Astrocyte (in vitro differentiated cells and primary cell): ENCODE measurements around the gene TP73. TPM values are rescaled to one million over a fixed set of nuclear protein-coding genes. Genes with fewer than 3 reads are reported as not detected.

Source experiments
- DNase-seq: peaks from one replicate; pipeline ENCODE4 v3.0.0-alpha.2; 2010; ENCODE audit warnings: low read depth
- FAIRE-seq: peaks from 2 replicates; lab custom pipeline; 2011; peaks lifted over from hg19 to GRCh38; lab: Jason Lieb, UNC
- H2AFZ ChIP-seq: 2 replicates; pipeline ENCODE4 v1.6.0; 2012; ENCODE audit warnings: low read depth, low read length, inconsistent platforms
- H3K27ac ChIP-seq: 2 replicates; pipeline ENCODE4 v1.5.1; 2011; ENCODE audit warnings: low read depth, low read length, inconsistent platforms
- H3K27me3 ChIP-seq: 2 replicates; pipeline ENCODE4 v1.6.0; 2011; ENCODE audit warnings: low read length, inconsistent platforms; ENCODE audit not compliant: insufficient read depth
- H3K36me3 ChIP-seq: 2 replicates; pipeline ENCODE4 v1.5.1; 2011; ENCODE audit warnings: low read length, inconsistent platforms; ENCODE audit not compliant: insufficient read depth
- H3K4me1 ChIP-seq: 2 replicates; pipeline ENCODE4 v1.5.1; 2011; ENCODE audit warnings: low read length, inconsistent platforms; ENCODE audit not compliant: insufficient read depth
- H3K4me2 ChIP-seq: 2 replicates; pipeline ENCODE4 v1.6.0; 2012; ENCODE audit warnings: low read length, inconsistent platforms
- H3K4me3 ChIP-seq: 2 replicates; pipeline ENCODE4 v1.5.1; 2011; ENCODE audit warnings: low read depth, mild to moderate bottlenecking, low read length, inconsistent platforms; ENCODE audit not compliant: insufficient read depth
- H3K79me2 ChIP-seq: 2 replicates; pipeline ENCODE4 v1.6.0; 2012; ENCODE audit warnings: mild to moderate bottlenecking, low read length, inconsistent platforms; ENCODE audit not compliant: insufficient read depth
- H3K9ac ChIP-seq: 2 replicates; pipeline ENCODE4 v1.6.0; 2012; ENCODE audit warnings: mild to moderate bottlenecking, low read length, inconsistent platforms
- H3K9me3 ChIP-seq: 2 replicates; pipeline ENCODE4 v1.5.1; 2012; ENCODE audit warnings: low read depth, mild to moderate bottlenecking, low read length, inconsistent platforms; ENCODE audit not compliant: insufficient read depth
- H4K20me1 ChIP-seq: 2 replicates; pipeline ENCODE4 v1.6.0; 2012; ENCODE audit warnings: low read length, inconsistent platforms; ENCODE audit not compliant: insufficient read depth
- H3K27ac Mint-ChIP-seq: one replicate; pipeline ENCODE4 v1.8.0; 2021; ENCODE audit warnings: mild to moderate bottlenecking, mixed read lengths; ENCODE audit not compliant: unreplicated experiment
- H3K27me3 Mint-ChIP-seq: one replicate; pipeline ENCODE4 v1.8.0; 2021; ENCODE audit warnings: low read depth, mixed read lengths; ENCODE audit not compliant: unreplicated experiment
- H3K36me3 Mint-ChIP-seq: one replicate; pipeline ENCODE4 v1.8.0; 2021; ENCODE audit warnings: low read depth, mixed read lengths; ENCODE audit not compliant: unreplicated experiment
- H3K4me1 Mint-ChIP-seq: one replicate; pipeline ENCODE4 v1.8.0; 2021; ENCODE audit warnings: low read depth, mixed read lengths; ENCODE audit not compliant: unreplicated experiment
- H3K4me3 Mint-ChIP-seq: one replicate; pipeline ENCODE4 v1.8.0; 2021; ENCODE audit warnings: mild to moderate bottlenecking, moderate library complexity, mixed read lengths; ENCODE audit not compliant: unreplicated experiment
- H3K9me3 Mint-ChIP-seq: one replicate; pipeline ENCODE4 v1.8.0; 2021; ENCODE audit warnings: mild to moderate bottlenecking, mixed read lengths; ENCODE audit not compliant: unreplicated experiment
- CTCF ChIP-seq: IDR thresholded peaks from 2 replicates; pipeline ENCODE4 v1.5.1; 2011; ENCODE audit warnings: low read depth, mild to moderate bottlenecking, inconsistent platforms, low read length, moderate library complexity; ENCODE audit not compliant: insufficient read depth
- EZH2 ChIP-seq: IDR thresholded peaks from 2 replicates; pipeline ENCODE4 v1.6.1; 2012; ENCODE audit warnings: mild to moderate bottlenecking, low read length, inconsistent platforms; ENCODE audit not compliant: insufficient read depth
- total RNA-seq: library from RNA; stranded (reverse); gene quantifications from 2 replicates; pipeline ENCODE4 v1.2.1, GENCODE V29; 2021

Gene TP73
- total RNA-seq, 1 donor from 2014 or later, result 0.18 TPM

DNA sequence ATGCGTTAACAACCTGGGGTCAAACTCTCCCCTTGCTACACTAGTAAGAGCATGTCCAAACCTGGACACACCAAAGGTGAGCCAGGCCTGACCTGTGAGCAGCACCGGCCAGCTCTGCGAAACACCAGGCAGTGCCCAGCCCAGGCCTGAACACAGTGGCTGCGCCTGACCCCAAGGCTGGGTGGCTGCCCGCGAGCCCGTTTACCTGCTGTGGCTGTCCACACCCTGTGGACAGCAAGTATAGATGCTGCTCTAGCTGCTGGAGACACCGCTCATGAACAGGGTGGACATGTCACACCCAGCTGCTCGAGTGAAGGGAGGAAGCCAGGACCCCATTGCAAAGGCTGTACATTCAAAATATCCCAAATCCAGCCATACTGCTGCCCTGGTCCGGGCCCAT lies 92.3 kb downstream of the TP73 start:
- Mint-ChIP-seq H3K4me3 (no peak overlapping the region), H3K36me3 (peaks cover 6% of the 10 kb centered on the region), H3K27ac (no peak overlapping the region), H3K4me1 (no peaks in the 10 kb centered on the region), H3K9me3 (no peaks in the 10 kb centered on the region), H3K27me3 (no peaks in the 10 kb centered on the region)
- Histone ChIP-seq H3K9ac (no peak overlapping the region), H3K36me3 (peaks cover 4% of the 10 kb centered on the region), H3K79me2 (peaks cover 3% of the 10 kb centered on the region), H3K4me2 (no peak overlapping the region), H2AFZ (no peak overlapping the region), H3K27me3 (peaks cover 4% of the 10 kb centered on the region), H3K4me3 (no peak overlapping the region), H3K4me1 (peaks cover 3% of the 10 kb centered on the region), H3K27ac (no peak overlapping the region), H3K9me3 (no peaks in the 10 kb centered on the region), H4K20me1 (peaks cover 28% of the 10 kb centered on the region)
- TF ChIP-seq EZH2 (no peak), CTCF (no peak)
- DNase-seq, result no peak
- FAIRE-seq, result no peak

- H3K27ac Mint-ChIP-seq, result no peak overlapping the region
- no peak for FAIRE-seq
- H3K4me1 Mint-ChIP-seq, result no peaks in the 10 kb centered on the region
- H3K4me3 Mint-ChIP-seq, result no peak overlapping the region
- Histone ChIP-seq H3K79me2 (peaks cover 3% of the 10 kb centered on the region), H3K9me3 (no peaks in the 10 kb centered on the region), H4K20me1 (peaks cover 24% of the 10 kb centered on the region), H3K4me2 (peak overlapping the region; percentile 87), H3K4me1 (peaks cover 3% of the 10 kb centered on the region), H3K9ac (no peak overlapping the region), H3K27me3 (peaks cover 4% of the 10 kb centered on the region), H3K36me3 (peaks cover under 1% of the 10 kb centered on the region), H3K27ac (no peak overlapping the region), H3K4me3 (no peak overlapping the region), H2AFZ (no peak overlapping the region)
- DNase-seq, result no peak
- H3K36me3 Mint-ChIP-seq, result peaks cover 6% of the 10 kb centered on the region
- TF ChIP-seq CTCF (no peak), EZH2 (no peak)
- no peaks in the 10 kb centered on the region for H3K27me3 Mint-ChIP-seq
- no peaks in the 10 kb centered on the region for H3K9me3 Mint-ChIP-seq
These were observed 92.8 kb downstream of the TP73 start for GRCh38 chr1:3745071-3745470.

DNA sequence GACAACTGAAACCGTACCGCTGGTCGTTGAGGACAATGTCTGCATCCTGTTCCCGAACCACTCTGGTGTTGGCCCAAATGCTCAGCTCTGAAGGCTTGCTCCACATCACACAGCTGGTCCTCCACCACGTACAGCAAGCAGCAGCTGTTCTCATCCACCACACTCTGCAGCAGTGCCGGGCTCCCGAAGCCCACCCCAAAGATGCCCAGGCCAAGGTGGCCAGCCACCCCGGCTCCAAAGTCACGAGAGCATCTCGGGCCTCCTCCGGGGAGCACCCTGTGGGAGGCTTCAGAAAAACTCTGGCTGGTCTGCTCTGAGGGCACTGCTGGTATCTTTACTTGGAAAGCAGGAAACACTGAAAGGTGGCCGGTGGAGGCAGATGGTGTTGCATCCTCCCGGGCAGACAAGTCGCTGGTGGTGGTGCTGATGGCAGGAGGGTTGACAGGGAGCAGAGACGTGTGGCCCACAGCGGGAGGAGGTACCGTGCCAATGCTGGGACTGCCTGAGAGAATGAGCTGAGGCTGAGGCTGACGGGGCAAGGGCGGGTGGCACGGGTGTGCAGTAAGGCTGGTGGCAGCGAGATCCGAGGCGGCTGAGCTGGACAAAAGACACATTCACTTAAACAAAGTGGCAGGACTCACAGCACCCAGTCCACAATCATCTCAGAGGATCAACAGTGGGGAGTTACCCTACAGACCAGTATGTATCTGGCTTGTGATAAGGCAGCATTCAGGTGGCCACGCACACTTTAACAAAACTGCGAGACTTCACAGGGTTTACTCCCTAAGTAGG lies 93.5 kb downstream of the TP73 start:
- peak overlapping the region; percentile 87 for H3K4me2 ChIP-seq
- H3K79me2 ChIP-seq, result peaks cover 3% of the 10 kb centered on the region
- peaks cover 2% of the 10 kb centered on the region for H3K27me3 Mint-ChIP-seq
- H3K4me1 ChIP-seq, result peaks cover 3% of the 10 kb centered on the region
- H3K9me3 ChIP-seq, result no peaks in the 10 kb centered on the region
- H4K20me1 ChIP-seq, result peaks cover 22% of the 10 kb centered on the region
- DNase-seq, result no peak
- no peak for TF ChIP-seq CTCF
- no peak for TF ChIP-seq EZH2
- no peaks in the 10 kb centered on the region for H3K4me1 Mint-ChIP-seq
- no peaks in the 10 kb centered on the region for H3K9me3 Mint-ChIP-seq
- FAIRE-seq, result no peak
- H3K9ac ChIP-seq, result no peak overlapping the region
- H3K36me3 ChIP-seq, result no peaks in the 10 kb centered on the region
- H2AFZ ChIP-seq, result peak overlapping the region; percentile 75
- H3K27me3 ChIP-seq, result peaks cover 9% of the 10 kb centered on the region
- peak overlapping the region; percentile 90 for H3K4me3 Mint-ChIP-seq
- peaks cover 6% of the 10 kb centered on the region for H3K36me3 Mint-ChIP-seq
- H3K27ac ChIP-seq, result no peak overlapping the region
- H3K27ac Mint-ChIP-seq, result peak overlapping the region; percentile 58
- H3K4me3 ChIP-seq, result no peak overlapping the region
